ENCODE measurements around the gene TSPEAR.

- TF ChIP-seq CTCF (IDR thresholded peaks at IDR 0.05; ENCODE audit: low read depth, low read length) (no peak), POLR2A (IDR thresholded peaks at IDR 0.05; ENCODE audit: extremely low read depth, insufficient read length) (no peak), MAX (IDR thresholded peaks at IDR 0.05; ENCODE audit: low read depth, low read length) (no peak)
Measured at GRCh38 chr21:44691686-44692085, 19.7 kb downstream of the TSPEAR start.

All from NB4 (cell line).